Activated CD4-positive, alpha-beta memory T cell treated with anti-CD3 and anti-CD28 coated beads, Interleukin-2, amount 10 ng/mL, durations not matched to agents 7 days and 5 days (primary cell): Measurements from ENCODE around the gene PLAC8. TPM values are rescaled to one million over a fixed set of nuclear protein-coding genes. Genes with fewer than 3 reads are reported as not detected.
A peak's percentile ranks its signal among the peaks of the same experiment; 100 is the strongest.
"Not testable (repeated sequence)": the region's sequence is repeated elsewhere in the genome, so short reads cannot be mapped to it uniquely, and the experiment has no call there.

Source experiments
- CTCF ChIA-PET: fragments of 350-600 bp; sonication (Branson Sonifier 250); formaldehyde crosslinking; loops from one replicate; lab custom pipeline; 2021; ENCODE audit warnings: antibody characterized with exemption, inconsistent platforms; lab: Charles Lee
- POLR2A ChIA-PET: fragments of 350-600 bp; sonication (Branson Sonifier 250); formaldehyde crosslinking; loops from one replicate; lab custom pipeline; 2021; ENCODE audit warnings: antibody characterized with exemption; lab: Charles Lee
- DNase-seq: peaks from one replicate; pipeline ENCODE4 v3.0.0-alpha.2; 2020
- H3K27ac Mint-ChIP-seq: one replicate; pipeline ENCODE4 v1.8.0; 2021; ENCODE audit warnings: mild to moderate bottlenecking, mixed read lengths
- H3K27me3 Mint-ChIP-seq: one replicate; pipeline ENCODE4 v1.8.0; 2021; ENCODE audit warnings: mixed read lengths
- H3K36me3 Mint-ChIP-seq: one replicate; pipeline ENCODE4 v1.8.0; 2021; ENCODE audit warnings: low read depth, mixed read lengths
- H3K4me1 Mint-ChIP-seq: one replicate; pipeline ENCODE4 v1.8.0; 2021; ENCODE audit warnings: mixed read lengths
- H3K4me3 Mint-ChIP-seq: one replicate; pipeline ENCODE4 v1.8.0; 2021; ENCODE audit warnings: mild to moderate bottlenecking, mixed read lengths
- H3K9me3 Mint-ChIP-seq: one replicate; pipeline ENCODE4 v1.8.0; 2021; ENCODE audit warnings: mixed read lengths
- total RNA-seq, 2 experiments: library from RNA; stranded (reverse); gene quantifications; one replicate each; pipeline ENCODE4 v1.2.3, GENCODE V29; 2021

Gene PLAC8
- total RNA-seq, 2 experiments from 2014 or later: 182 to 183 TPM

DNA sequence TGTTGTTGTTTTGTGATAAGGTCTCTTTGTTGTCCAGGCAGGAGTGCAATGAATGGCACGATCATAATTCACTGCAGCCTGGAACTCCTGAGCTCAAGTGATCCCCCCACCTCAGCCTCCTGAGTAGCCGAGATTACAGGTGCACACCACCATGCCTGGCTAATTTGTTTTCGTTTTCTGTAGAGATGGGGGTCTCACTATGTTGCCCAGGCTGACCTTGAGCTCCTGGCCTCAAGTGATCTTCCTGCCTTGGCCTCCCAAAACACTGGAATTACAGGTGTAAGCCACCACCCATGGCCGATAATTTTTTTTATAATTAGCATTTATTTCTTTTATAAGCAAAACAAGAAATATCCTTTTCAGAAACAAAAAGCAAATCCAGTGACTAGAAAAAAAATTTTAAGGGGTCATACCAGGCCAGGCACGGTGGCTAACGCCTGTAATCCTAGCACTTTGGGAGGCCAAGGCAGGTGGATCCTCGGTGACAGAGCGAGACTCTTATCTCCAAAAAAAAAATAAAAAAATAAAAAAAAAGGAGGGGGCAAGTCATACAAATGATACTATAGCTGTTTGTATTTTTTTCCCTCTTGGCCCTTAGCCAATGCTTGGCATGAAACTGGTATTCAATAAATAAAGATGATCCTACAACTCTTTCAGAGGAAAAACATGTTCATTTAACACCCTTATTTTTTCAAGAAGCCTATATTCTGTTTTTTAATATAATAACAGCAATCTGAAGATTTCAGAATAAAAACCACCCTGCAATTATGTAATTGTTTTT lies 3.4 kb downstream of the PLAC8 start:
- Mint-ChIP-seq H3K27ac (peak overlapping the region; percentile 89), H3K4me3 (peak overlapping the region; percentile 84), H3K27me3 (peaks cover 3% of the 10 kb centered on the region), H3K4me1 (peaks cover 60% of the 10 kb centered on the region), H3K9me3 (no peaks in the 10 kb centered on the region), H3K36me3 (peaks cover 51% of the 10 kb centered on the region)
- ChIA-PET POLR2A (interaction anchor here (0.9 to 7.4 kb wide), 15 partner anchors 9 to 344 kb away, joined by 3 to 123 read pairs (median 8); partner anchors contain the start of genes COPS4, COQ2, HELQ and LIN54), CTCF (interaction anchor here (0.9 to 3.7 kb wide), 27 partner anchors 10 to 219 kb away, joined by 3 to 44 read pairs (median 7); partner anchors contain the start of genes COPS4 and COQ2)
- DNase-seq: no peak

DNA sequence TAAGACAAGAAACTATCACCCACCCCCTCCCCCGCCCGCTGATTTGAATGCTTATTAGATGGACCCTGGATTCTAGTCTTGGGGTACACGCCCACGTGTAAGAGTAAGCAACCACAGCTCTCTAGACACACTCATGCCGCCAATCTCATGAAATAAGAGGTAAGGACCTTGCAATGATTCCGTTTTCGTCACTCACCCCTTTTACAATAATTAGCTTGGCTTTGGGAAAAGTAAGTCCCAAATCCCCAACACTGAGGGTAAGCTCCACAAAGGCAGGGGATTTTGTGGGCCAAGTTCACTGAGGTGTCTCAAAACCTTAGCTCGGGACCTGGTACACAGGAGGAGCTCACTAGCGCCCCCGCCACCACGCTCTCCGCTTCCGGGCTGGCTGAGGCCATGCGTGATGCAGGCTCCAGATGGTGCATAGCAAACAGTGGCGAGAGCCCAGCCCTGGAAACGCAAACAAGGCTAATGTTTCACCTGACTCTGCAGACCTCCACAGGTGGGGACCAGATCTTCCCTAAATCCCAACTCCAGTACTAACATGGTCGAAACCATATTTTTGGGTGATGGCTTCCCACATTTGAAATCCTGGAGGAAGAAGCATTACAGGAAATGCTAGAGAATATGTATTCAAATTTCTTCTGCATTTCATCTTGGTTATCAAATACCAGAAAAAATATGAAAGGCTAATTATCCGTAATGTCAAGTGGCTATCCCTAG lies 4.1 kb downstream of the PLAC8 start:
- peak; percentile 91 for DNase-seq
- H3K27me3 Mint-ChIP-seq: peaks cover 3% of the 10 kb centered on the region
- H3K9me3 Mint-ChIP-seq: no peaks in the 10 kb centered on the region
- H3K4me1 Mint-ChIP-seq: peaks cover 57% of the 10 kb centered on the region
- ChIA-PET CTCF (interaction anchor here (0.7 to 3.2 kb wide), 33 partner anchors 8 to 219 kb away, joined by 3 to 44 read pairs (median 4); partner anchors contain the start of genes COPS4 and COQ2), POLR2A (interaction anchor here (0.9 to 7.4 kb wide), 17 partner anchors 10 to 345 kb away, joined by 3 to 123 read pairs (median 6); partner anchors contain the start of genes COPS4, COQ2, HELQ and LIN54)
- H3K4me3 Mint-ChIP-seq: peak overlapping the region; percentile 84
- peak overlapping the region; percentile 89 for H3K27ac Mint-ChIP-seq
- peaks cover 54% of the 10 kb centered on the region for H3K36me3 Mint-ChIP-seq

DNA sequence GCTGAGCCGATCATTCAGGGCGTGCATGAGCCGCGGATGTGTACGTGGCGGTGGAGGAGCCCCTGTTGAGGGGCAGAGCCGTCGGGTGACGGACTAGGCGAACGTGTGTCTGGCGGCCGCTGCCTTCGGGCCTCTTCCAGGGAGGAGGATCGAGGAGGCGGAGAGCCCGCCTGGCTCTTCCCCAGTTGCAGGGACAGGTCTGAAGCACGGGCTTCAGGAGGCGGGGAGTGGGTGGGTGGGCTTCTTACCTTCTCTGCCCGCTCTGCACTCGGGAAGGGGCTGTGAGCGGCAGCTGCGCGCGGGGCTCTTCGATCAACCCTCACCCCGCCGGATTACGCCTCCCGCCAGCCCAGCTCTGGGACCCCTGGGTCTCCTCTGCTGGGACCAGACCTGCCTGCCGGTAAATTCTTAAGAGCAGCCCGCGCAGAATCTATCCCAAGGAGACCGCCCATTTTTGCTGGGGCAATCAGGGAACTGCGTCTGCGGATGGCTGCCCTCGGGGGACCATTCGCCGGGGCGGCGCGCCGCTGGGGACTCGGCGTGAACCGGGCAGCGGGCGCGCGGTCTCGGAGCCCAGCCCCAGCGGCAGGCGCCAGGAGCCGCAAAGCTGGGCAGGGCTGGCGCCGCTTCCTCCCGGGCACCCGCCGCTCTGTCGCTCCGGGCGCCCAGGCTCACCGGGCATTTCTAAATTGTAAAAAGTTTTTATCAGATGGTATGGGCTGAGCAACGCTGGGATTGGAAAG lies 4.9 kb downstream of the PLAC8 start:
- H3K36me3 Mint-ChIP-seq: peaks cover 62% of the 10 kb centered on the region

DNA sequence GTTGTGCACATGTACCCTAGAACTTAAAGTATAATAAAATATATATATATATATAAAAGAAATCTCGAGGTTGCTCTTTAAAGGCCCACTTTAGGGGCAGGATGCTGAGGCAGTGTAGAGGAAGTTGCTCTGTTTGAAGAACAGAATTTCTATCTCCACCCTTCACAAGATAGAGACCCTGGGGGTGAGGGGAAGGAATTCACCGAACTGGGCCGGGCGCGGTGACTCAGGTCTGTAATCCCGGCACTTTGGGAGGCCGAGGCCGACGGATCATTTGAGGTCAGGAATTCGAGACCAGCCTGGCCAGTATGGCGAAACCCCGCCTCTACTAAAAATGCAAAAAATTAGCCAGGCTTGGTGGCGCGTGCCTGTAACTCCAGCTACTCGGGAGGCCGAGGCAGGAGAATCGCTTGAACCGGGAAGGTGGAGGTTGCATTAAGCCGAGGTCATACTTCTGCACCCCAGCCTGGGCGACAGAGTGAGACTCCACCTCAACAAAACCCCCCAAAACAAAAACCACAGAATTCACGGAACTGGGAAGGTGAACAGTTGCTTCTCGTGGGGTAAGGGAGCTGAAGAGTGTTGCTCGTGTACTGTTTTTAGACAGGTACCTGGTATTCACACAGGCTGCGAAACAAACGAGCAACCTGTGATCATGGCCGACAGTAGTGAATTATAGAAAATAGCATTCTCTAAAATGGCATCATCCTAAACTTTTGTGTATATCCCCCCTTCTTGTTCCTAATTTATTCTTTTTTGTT lies 6.2 kb downstream of the PLAC8 start:
- peaks cover 45% of the 10 kb centered on the region for H3K4me1 Mint-ChIP-seq
- peak overlapping the region; percentile 84 for H3K4me3 Mint-ChIP-seq
- CTCF ChIA-PET: interaction anchor here (0.8 to 3.2 kb wide), 6 partner anchors 17 to 175 kb away, joined by 3 to 44 read pairs (median 18); no protein-coding TSS in a partner anchor
- peaks cover 3% of the 10 kb centered on the region for H3K27me3 Mint-ChIP-seq
- POLR2A ChIA-PET: interaction anchor here (2.6 to 7.4 kb wide), 4 partner anchors 11 to 109 kb away, joined by 15 to 123 read pairs (median 48); no protein-coding TSS in a partner anchor
- DNase-seq: no peak
- H3K27ac Mint-ChIP-seq: peak overlapping the region; percentile 74
- H3K36me3 Mint-ChIP-seq: peaks cover 67% of the 10 kb centered on the region
- H3K9me3 Mint-ChIP-seq: no peaks in the 10 kb centered on the region

More for the DNA sequence above, 4.9 kb downstream of the PLAC8 start:
- Mint-ChIP-seq H3K9me3 (no peaks in the 10 kb centered on the region), H3K27me3 (peaks cover 3% of the 10 kb centered on the region), H3K4me1 (peaks cover 53% of the 10 kb centered on the region), H3K4me3 (peak overlapping the region; percentile 84), H3K27ac (peak overlapping the region; percentile 89)
- peak; percentile 41 for DNase-seq
- ChIA-PET CTCF (interaction anchor here (0.7 to 3.2 kb wide), 34 partner anchors 9 to 218 kb away, joined by 3 to 44 read pairs (median 4); partner anchors contain the start of genes COPS4 and COQ2), POLR2A (interaction anchor here (0.9 to 7.4 kb wide), 16 partner anchors 13 to 346 kb away, joined by 3 to 123 read pairs (median 7); partner anchors contain the start of genes COPS4, COQ2, HELQ and LIN54)

DNA sequence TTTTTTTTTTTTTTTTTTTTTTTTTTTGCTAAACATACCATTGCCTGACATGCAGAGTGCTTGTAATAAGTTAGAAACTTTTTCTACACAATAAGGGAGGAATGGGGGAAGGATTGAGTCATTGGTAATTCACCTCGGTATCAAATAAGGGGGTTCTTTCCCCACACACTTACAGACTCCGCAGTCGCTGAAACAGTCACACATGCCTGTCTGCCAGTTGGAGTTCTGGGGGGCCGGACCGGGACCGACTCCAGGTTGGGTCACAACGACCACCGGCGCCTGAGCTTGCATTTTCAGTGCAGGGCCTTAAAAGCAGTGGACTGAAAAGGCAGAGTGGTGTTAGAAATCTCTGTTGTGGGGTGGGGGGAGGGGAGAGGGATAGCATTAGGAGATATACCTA lies 6.9 kb downstream of the PLAC8 start:
- H3K4me1 Mint-ChIP-seq: peaks cover 38% of the 10 kb centered on the region
- DNase-seq: no peak
- POLR2A ChIA-PET: no interaction called here

DNA sequence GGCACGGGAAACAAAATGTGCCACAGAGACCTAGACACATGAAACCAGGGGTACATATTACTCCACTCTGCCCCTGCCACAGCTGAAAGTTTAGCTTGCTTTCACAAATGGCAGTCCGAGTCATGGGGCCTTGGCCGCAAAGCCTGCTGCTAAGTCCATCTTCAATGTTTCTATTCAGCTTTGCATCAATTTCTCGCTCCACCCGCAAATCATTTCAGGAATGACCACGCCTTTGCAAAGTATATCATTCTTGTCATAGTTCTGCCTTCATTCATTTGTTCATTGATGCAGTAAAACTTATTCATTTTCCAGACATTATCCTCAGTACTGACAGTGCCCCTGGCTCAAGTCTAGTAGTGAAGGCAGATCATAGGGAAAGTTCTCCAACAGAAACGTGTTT lies 9.5 kb downstream of the PLAC8 start:
- Mint-ChIP-seq H3K27me3 (peaks cover 3% of the 10 kb centered on the region), H3K4me1 (peaks cover 26% of the 10 kb centered on the region), H3K36me3 (peaks cover 70% of the 10 kb centered on the region), H3K27ac (no peak overlapping the region), H3K4me3 (no peak overlapping the region), H3K9me3 (no peaks in the 10 kb centered on the region)
- ChIA-PET POLR2A (no interaction called here), CTCF (interaction anchor here (1.8 kb wide), 1 partner anchor 10 kb away, joined by 4 read pairs; no protein-coding TSS in a partner anchor)
- DNase-seq: no peak

More for the DNA sequence above, 6.9 kb downstream of the PLAC8 start:
- CTCF ChIA-PET: interaction anchor here (0.6 to 0.7 kb wide), 2 partner anchors 40 to 163 kb away, joined by 3 to 4 read pairs; no protein-coding TSS in a partner anchor
- Mint-ChIP-seq H3K4me3 (no peak overlapping the region), H3K27me3 (peaks cover 3% of the 10 kb centered on the region), H3K36me3 (peaks cover 64% of the 10 kb centered on the region), H3K27ac (no peak overlapping the region), H3K9me3 (no peaks in the 10 kb centered on the region)

DNA sequence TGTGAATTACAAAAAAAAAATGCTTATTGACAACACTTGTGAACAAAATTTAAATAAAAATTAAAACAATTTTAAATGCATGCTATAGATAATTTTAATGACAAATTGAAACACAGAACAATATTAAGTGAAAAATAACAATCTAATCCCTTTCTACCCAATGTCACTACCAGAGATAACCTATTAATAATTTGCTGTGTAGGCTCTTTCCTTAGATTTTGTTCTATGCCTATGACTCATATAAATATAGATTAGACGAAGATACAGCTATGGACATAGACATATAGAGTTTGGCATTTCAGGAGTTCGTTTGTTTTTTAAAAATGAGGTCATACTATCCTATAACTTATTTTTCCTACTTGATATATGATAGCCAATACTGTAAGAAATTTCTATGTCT lies 18.1 kb downstream of the PLAC8 start:
- CTCF ChIA-PET: interaction anchor here (1.1 to 3.8 kb wide), 3 partner anchors 11 to 16 kb away, joined by 3 to 15 read pairs (median 5); no protein-coding TSS in a partner anchor
- H3K4me1 Mint-ChIP-seq: peaks cover 6% of the 10 kb centered on the region

DNA sequence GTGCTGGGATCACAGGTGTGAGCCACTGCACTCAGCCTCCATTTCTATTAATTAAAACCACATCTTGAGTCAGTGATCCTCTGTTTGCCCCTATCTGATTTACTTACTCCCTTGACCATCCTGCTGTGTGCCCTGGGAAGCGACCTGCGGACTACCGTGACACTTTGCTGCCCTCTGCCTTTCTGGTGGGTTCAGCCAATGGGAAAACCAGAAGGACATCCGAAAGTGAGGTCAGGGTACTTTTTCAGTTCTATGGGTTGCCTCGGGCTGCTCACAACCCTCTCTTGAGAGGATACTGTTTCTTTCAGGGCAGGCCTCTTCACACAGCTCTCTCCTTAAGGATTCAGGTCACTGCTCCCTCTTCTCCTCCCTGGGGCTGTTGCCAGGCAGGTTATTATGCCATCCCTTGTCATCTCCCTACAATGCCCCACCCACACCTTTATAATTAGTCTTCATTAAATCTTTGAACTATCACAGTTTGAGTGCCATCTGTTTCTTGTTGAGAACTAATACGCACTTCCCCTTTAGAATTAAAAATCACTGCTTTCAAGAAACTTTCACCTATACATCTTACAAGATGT lies 21.4 kb downstream of the PLAC8 start:
- H3K4me3 Mint-ChIP-seq: no peak overlapping the region
- no peaks in the 10 kb centered on the region for H3K4me1 Mint-ChIP-seq
- peaks cover 81% of the 10 kb centered on the region for H3K36me3 Mint-ChIP-seq
- ChIA-PET POLR2A (no interaction called here), CTCF (interaction anchor here (0.6 to 2.6 kb wide), 7 partner anchors 9 to 167 kb away, joined by 3 to 14 read pairs (median 6); no protein-coding TSS in a partner anchor)
- H3K27me3 Mint-ChIP-seq: no peaks in the 10 kb centered on the region
- H3K9me3 Mint-ChIP-seq: no peaks in the 10 kb centered on the region
- no peak overlapping the region for H3K27ac Mint-ChIP-seq
- no peak for DNase-seq

More for the DNA sequence above, 18.1 kb downstream of the PLAC8 start:
- peaks cover 2% of the 10 kb centered on the region for H3K9me3 Mint-ChIP-seq
- no peak overlapping the region for H3K4me3 Mint-ChIP-seq
- H3K27ac Mint-ChIP-seq: no peak overlapping the region
- no peak for DNase-seq
- no peaks in the 10 kb centered on the region for H3K27me3 Mint-ChIP-seq
- POLR2A ChIA-PET: interaction anchor here (3.4 kb wide), 1 partner anchor 13 kb away, joined by 15 read pairs; no protein-coding TSS in a partner anchor
- peaks cover 89% of the 10 kb centered on the region for H3K36me3 Mint-ChIP-seq

DNA sequence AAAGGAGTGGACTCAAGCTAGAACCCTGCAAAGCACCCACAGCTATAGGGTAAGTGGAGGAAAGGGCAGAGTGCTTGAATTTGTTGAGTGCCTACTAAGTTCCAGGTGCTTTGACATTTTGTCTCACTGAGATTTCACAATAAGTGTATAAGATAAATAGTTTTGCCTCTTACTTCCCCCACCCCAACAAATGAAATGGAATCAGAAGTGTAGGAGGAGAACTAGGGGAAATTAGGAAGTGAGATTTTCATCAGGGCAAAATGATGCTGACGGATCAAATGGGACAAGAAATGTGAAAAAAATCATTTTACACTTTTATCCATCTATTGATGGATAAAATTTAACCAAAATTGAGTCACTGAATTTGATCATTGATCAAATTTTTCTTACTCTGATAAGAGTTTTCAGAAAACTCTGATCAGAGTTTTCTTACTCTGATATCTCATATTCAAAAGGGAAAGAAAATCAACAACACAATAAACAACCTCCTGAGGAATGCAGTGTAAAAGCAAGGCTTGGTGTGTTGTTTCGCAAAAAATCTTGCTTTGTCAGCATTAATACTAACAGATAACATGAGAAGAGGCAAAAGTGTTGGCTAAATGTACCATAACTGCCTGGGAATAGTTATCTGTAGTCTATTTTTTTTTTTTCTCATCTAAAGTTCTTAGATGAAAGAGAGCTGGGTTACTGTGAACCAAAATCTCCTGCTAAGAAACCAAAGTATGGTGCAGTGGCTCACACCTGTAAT lies 24.9 kb downstream of the PLAC8 start:
- H3K27ac Mint-ChIP-seq: no peak overlapping the region

DNA sequence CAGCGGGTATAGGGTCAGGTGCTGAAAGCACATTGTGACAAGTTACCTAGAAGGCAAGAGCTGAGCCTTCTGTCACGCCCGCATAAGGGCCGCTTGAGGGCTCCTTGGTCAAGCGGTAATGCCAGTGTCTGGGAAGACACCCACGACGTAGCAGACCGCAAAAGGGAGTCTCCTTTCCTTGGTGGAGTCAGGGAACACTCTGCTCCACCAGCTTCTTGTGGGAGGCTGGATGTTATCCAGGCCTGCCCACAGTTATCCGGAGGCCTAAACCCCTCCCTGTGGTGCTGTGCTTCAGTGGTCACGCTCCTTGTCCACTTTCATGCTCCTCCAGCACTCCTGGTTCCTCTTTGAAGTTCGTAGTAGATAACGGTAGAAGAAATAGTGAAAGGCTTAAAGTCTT lies 29.6 kb downstream of the PLAC8 start:
- ChIA-PET CTCF (interaction anchor here (0.7 to 5.0 kb wide), 19 partner anchors 7 to 187 kb away, joined by 3 to 44 read pairs (median 4); partner anchors contain the start of genes COPS4 and PLAC8), POLR2A (interaction anchor here (0.9 to 4.1 kb wide), 8 partner anchors 10 to 199 kb away, joined by 3 to 32 read pairs (median 10); partner anchors contain the start of genes COQ2 and PLAC8)
- not testable (repeated sequence) for H3K27me3 Mint-ChIP-seq, H3K27ac Mint-ChIP-seq, H3K9me3 Mint-ChIP-seq, DNase-seq, H3K4me3 Mint-ChIP-seq
- peaks cover 39% of the 10 kb centered on the region for H3K36me3 Mint-ChIP-seq
- H3K4me1 Mint-ChIP-seq: peaks cover 31% of the 10 kb centered on the region

More for the DNA sequence above, 24.9 kb downstream of the PLAC8 start:
- Mint-ChIP-seq H3K4me1 (peaks cover 8% of the 10 kb centered on the region), H3K9me3 (no peaks in the 10 kb centered on the region), H3K27me3 (no peaks in the 10 kb centered on the region), H3K36me3 (peaks cover 65% of the 10 kb centered on the region), H3K4me3 (no peak overlapping the region)
- CTCF ChIA-PET: no interaction called here
- POLR2A ChIA-PET: no interaction called here
- no peak for DNase-seq
